HCT116 (cell line): Measurements from ENCODE around the gene RPS10. TPM values are rescaled to one million over a fixed set of nuclear protein-coding genes. Genes with fewer than 3 reads are reported as not detected.

Experiments used
- ATAC-seq: fragments of 200-7000 bp; cut with Tn5 transposase; 2 replicates; pipeline ENCODE4 v1.9.1; 2020; ENCODE audit warnings: mild to moderate bottlenecking, moderate library complexity
- BruUV-seq: library from RNA; stranded (reverse); fragments of 400-500 nt; replicated peaks from 2 replicates; lab custom pipeline; 2021; lab: Mats Ljungman, UMichigan
- CTCF ChIA-PET: fragments of 300-600 bp; sonication (Branson Sonifier 250); formaldehyde crosslinking; loops from one replicate; lab custom pipeline; 2021; ENCODE audit warnings: antibody characterized with exemption; lab: Charles Lee
- POLR2A ChIA-PET: fragments of 300-600, 350-600 bp; sonication (Branson Sonifier 250); formaldehyde crosslinking; loops from one replicate; lab custom pipeline; 2021; ENCODE audit warnings: antibody characterized with exemption; lab: Charles Lee
- RAD21 ChIA-PET, 2 experiments: fragments of 300-600 bp; sonication (Branson Sonifier 250); formaldehyde crosslinking; loops; one replicate each; lab custom pipeline; 2023; ENCODE audit warnings: low total read pairs in 2 of 2; ENCODE audit not compliant: uncharacterized antibody in 2 of 2, unreplicated experiment in 2 of 2, low non-redundant PET in 1 of 2; lab: Charles Lee
- DNase-seq: peaks from one replicate; pipeline ENCODE4 v3.0.0-alpha.2; 2010; ENCODE audit warnings: low read depth, low spot score
- H2AFZ ChIP-seq: fragments of 200-600 bp; shearing (Covaris generic), sonication (generic); 2 replicates; pipeline ENCODE4 v1.6.1; 2017; ENCODE audit warnings: low read depth, mixed run types, mixed read lengths, antibody characterized with exemption, low read length; ENCODE audit not compliant: poor library complexity, severe bottlenecking
- H3K27ac ChIP-seq: 2 replicates; pipeline ENCODE4 v1.5.1; 2012; ENCODE audit warnings: low read depth, low read length
- H3K27me3 ChIP-seq: fragments of 200-600 bp; sonication (generic); 2 replicates; pipeline ENCODE4 v1.6.1; 2016; ENCODE audit warnings: mixed run types, low read length, mixed read lengths; ENCODE audit not compliant: insufficient read depth
- H3K36me3 ChIP-seq, 2 experiments: fragments of 200-500 bp in 1 of 2; fragments of 200-600 bp in 1 of 2; sonication (Bioruptor generic) in 1 of 2; sonication (generic) in 1 of 2; 2 replicates each; pipeline versions ENCODE4 v1.5.1 to v1.6.1; 2014 to 2016; ENCODE audit warnings: low read length in 2 of 2, inconsistent platforms in 1 of 2, mixed read lengths in 1 of 2, mixed run types in 1 of 2; ENCODE audit not compliant: insufficient read depth in 2 of 2, control insufficient read depth in 1 of 2
- H3K4me1 ChIP-seq, 2 experiments: fragments of 200-600 bp in 1 of 2; sonication (generic) in 1 of 2; 2 replicates each; pipeline versions ENCODE4 v1.5.1 to v1.6.1; 2012 to 2017; ENCODE audit warnings: low read length in 2 of 2, inconsistent platforms in 1 of 2, mild to moderate bottlenecking in 1 of 2, mixed read lengths in 1 of 2, mixed run types in 1 of 2, moderate library complexity in 1 of 2; ENCODE audit not compliant: insufficient read depth in 2 of 2, control insufficient read depth in 1 of 2
- H3K4me2 ChIP-seq: fragments of 200-600 bp; sonication (generic); 2 replicates; pipeline ENCODE4 v1.6.1; 2017; ENCODE audit warnings: mixed run types, low read length, mixed read lengths
- H3K4me3 ChIP-seq, 2 experiments: fragments of 200-600 bp in 1 of 2; sonication (generic) in 1 of 2; replicated peaks in 1 of 2; 2 replicates each; pipeline ENCODE4 v1.5.1; 2011 to 2016; ENCODE audit warnings: low read length in 2 of 2, control low read depth in 1 of 2, low read depth in 1 of 2, mild to moderate bottlenecking in 1 of 2, mixed read lengths in 1 of 2, mixed run types in 1 of 2
- H3K79me2 ChIP-seq: fragments of 200-600 bp; sonication (generic); 2 replicates; pipeline ENCODE4 v1.6.1; 2017; ENCODE audit warnings: mild to moderate bottlenecking, mixed run types, low read length, moderate library complexity, mixed read lengths; ENCODE audit not compliant: insufficient read depth
- H3K9ac ChIP-seq: fragments of 200-600 bp; sonication (generic); 2 replicates; pipeline ENCODE4 v1.6.1; 2016; ENCODE audit warnings: low read length, mixed read lengths
- H3K9me2 ChIP-seq: fragments of 200-600 bp; sonication (generic), shearing (Covaris generic); 2 replicates; pipeline ENCODE4 v1.6.1; 2017; ENCODE audit warnings: mixed run types, mild to moderate bottlenecking, moderate library complexity; ENCODE audit not compliant: insufficient read depth
- H3K9me3 ChIP-seq, 2 experiments: fragments of 200-500 bp in 1 of 2; fragments of 200-600 bp in 1 of 2; sonication (Bioruptor generic) in 1 of 2; sonication (generic) in 1 of 2; 2 replicates each; pipeline ENCODE4 v1.6.1; 2014 to 2017; ENCODE audit warnings: low read length in 2 of 2, mixed read lengths in 2 of 2, inconsistent platforms in 1 of 2, low read depth in 1 of 2, mild to moderate bottlenecking in 1 of 2, mixed run types in 1 of 2, moderate library complexity in 1 of 2; ENCODE audit not compliant: control insufficient read depth in 1 of 2, insufficient read depth in 1 of 2
- H4K20me1 ChIP-seq: fragments of 200-600 bp; sonication (generic), shearing (Covaris generic); 2 replicates; pipeline ENCODE4 v1.6.1; 2017; ENCODE audit warnings: mixed run types, mild to moderate bottlenecking, moderate library complexity; ENCODE audit not compliant: insufficient read depth
- CBX3 ChIP-seq: IDR thresholded peaks from 2 replicates; pipeline ENCODE4 v1.6.1; 2012; ENCODE audit warnings: low read depth
- CTCF ChIP-seq, 3 experiments: fragments of 200-600 bp in 1 of 3; sonication (generic) in 1 of 3; IDR thresholded peaks in 2 of 3; conservative IDR thresholded peaks in 1 of 3; 2 replicates each; pipeline ENCODE4 v1.5.1; 2012 to 2017; ENCODE audit warnings: low read depth in 2 of 3, low read length in 2 of 3, antibody characterized with exemption in 1 of 3, borderline replicate concordance in 1 of 3, control low read depth in 1 of 3, mild to moderate bottlenecking in 1 of 3, mixed read lengths in 1 of 3, mixed run types in 1 of 3, moderate library complexity in 1 of 3; ENCODE audit not compliant: insufficient read depth in 1 of 3
- ELF1 ChIP-seq: IDR thresholded peaks from 2 replicates; pipeline ENCODE4 v1.6.1; 2012; ENCODE audit warnings: low read depth, borderline replicate concordance
- EZH2 ChIP-seq: fragments of 200-600 bp; sonication (generic); IDR thresholded peaks from 2 replicates; pipeline ENCODE4 v1.6.1; 2017; ENCODE audit warnings: antibody characterized with exemption, mixed run types
- FOSL1 ChIP-seq: IDR thresholded peaks from 2 replicates; pipeline ENCODE4 v1.6.1; 2012; ENCODE audit warnings: low read depth
- MAX ChIP-seq: IDR thresholded peaks from 2 replicates; pipeline ENCODE4 v1.6.1; 2012
- POLR2A ChIP-seq: IDR thresholded peaks from 2 replicates; pipeline ENCODE4 v1.7.0; 2011; ENCODE audit warnings: borderline replicate concordance; ENCODE audit not compliant: insufficient read depth, insufficient read length; ENCODE audit errors: extremely low read depth
- POLR2AphosphoS5 ChIP-seq: IDR thresholded peaks from 2 replicates; pipeline ENCODE4 v1.6.1; 2011; ENCODE audit warnings: mild to moderate bottlenecking, low read depth, low read length, moderate library complexity
- REST ChIP-seq: IDR thresholded peaks from 2 replicates; pipeline ENCODE4 v1.6.1; 2012; ENCODE audit warnings: low read depth
- SIN3A ChIP-seq: IDR thresholded peaks from 2 replicates; pipeline ENCODE4 v1.6.1; 2012; ENCODE audit warnings: low read depth
- SRF ChIP-seq: IDR thresholded peaks from 2 replicates; pipeline ENCODE4 v1.6.1; 2012; ENCODE audit warnings: low read depth
- ZBTB33 ChIP-seq: IDR thresholded peaks from 2 replicates; pipeline ENCODE4 v1.6.1; 2011; ENCODE audit warnings: mild to moderate bottlenecking, low read length, moderate library complexity; ENCODE audit not compliant: insufficient replicate concordance; ENCODE audit errors: extremely low read depth
- ZNF274 ChIP-seq: fragments of 200-500 bp; sonication (Bioruptor generic); IDR thresholded peaks from 2 replicates; pipeline ENCODE4 v1.6.1; 2014; ENCODE audit warnings: mild to moderate bottlenecking, low read depth, low read length, inconsistent platforms
- intact Hi-C: fragments of 100-400 bp; cut with micrococcal nuclease; formaldehyde crosslinking; loops from 2 replicates; pipeline ENCODE4 v1.10.0; 2022
- total RNA-seq: library from RNA; stranded (reverse); gene quantifications from one replicate; pipeline ENCODE4 v1.2.1, GENCODE V29; 2021; ENCODE audit not compliant: unreplicated experiment

The RPS10 gene
- total RNA-seq, 1 experiment from 2014 or later, result 1,863 TPM

- no peak for TF ChIP-seq MAX
- no peak for TF ChIP-seq SIN3A
- no peak for TF ChIP-seq POLR2AphosphoS5
- TF ChIP-seq CBX3, result no peak
Observed at GRCh38 chr6:34437644-34437970, 11.7 kb upstream of the RPS10 start (continued).

- ChIA-PET RAD21 (no interaction called here), CTCF (no interaction called here), POLR2A (interaction anchor here (0.7 to 1.5 kb wide), 2 partner anchors 10 to 11 kb away, joined by 3 to 8 read pairs; partner anchors contain the start of gene RPS10)
- DNase-seq (no peak), ATAC-seq (no peak)
- Histone ChIP-seq H3K9me3 (no peaks in the 10 kb centered on the region), H3K4me2 (no peak overlapping the region), H3K27ac (no peak overlapping the region), H3K27me3 (no peaks in the 10 kb centered on the region), H3K79me2 (no peaks in the 10 kb centered on the region), H3K4me1 (no peaks in the 10 kb centered on the region), H3K4me3 (no peak overlapping the region), H3K36me3 (no peaks in the 10 kb centered on the region), H4K20me1 (no peaks in the 10 kb centered on the region), H3K9ac (no peak overlapping the region), H2AFZ (no peak overlapping the region), H3K9me2 (no peaks in the 10 kb centered on the region)
- TF ChIP-seq ZBTB33 (no peak), MAX (no peak), POLR2A (no peak), SRF (no peak), EZH2 (no peak), FOSL1 (no peak), ELF1 (no peak), SIN3A (no peak), CTCF (IDR thresholded peaks at IDR 0.05 in 2 of 3, conservative IDR thresholded peaks at IDR 0.05 in 1 of 3; ENCODE audit: borderline replicate concordance in 1 of 3, insufficient read depth in 1 of 3, low read depth in 2 of 3, low read length in 2 of 3) (no peak), REST (no peak), ZNF274 (no peak)
- no TSS peak for BruUV-seq
- intact Hi-C loops, result no loop called here
Observed at GRCh38 chr6:34436803-34437643, 11.2 kb upstream of the RPS10 start.
